HG03354 (cell line): ENCODE results near the gene ZNF682.
"Not testable (repeated sequence)": the region's sequence is repeated elsewhere in the genome, so short reads cannot be mapped to it uniquely, and the experiment has no call there.

Experiments
- ATAC-seq: cut with Tn5 transposase; IDR thresholded peaks from one replicate; pipeline ENCODE4 v1.9.1; 2021; ENCODE audit warnings: mild to moderate bottlenecking; ENCODE audit not compliant: unreplicated experiment, poor library complexity, severe bottlenecking

The ZNF682 gene

DNA sequence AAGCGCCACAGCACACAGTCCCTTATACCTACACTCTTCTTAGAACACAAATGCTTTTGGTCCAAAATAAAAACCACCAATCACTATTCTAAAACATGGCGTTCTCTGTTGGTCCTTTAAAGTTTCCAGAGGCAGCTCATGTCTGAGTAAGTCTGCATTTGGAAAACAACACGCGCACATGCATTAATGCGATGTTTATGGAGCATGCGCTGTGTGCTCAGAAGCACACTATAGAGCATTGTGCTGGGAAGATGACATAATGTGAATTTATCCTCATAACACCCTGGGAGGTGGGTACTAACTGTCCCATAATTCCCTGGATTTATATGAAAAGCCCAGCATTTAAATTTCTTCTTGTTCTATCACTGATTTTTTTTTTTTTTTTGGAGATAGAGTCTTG, 10.7 kb downstream of the ZNF682 start:
- ATAC-seq = no peak

GRCh38 chr19:20005741-20006140, 33.6 kb downstream of the ZNF682 start:
- ATAC-seq = no peak

DNA sequence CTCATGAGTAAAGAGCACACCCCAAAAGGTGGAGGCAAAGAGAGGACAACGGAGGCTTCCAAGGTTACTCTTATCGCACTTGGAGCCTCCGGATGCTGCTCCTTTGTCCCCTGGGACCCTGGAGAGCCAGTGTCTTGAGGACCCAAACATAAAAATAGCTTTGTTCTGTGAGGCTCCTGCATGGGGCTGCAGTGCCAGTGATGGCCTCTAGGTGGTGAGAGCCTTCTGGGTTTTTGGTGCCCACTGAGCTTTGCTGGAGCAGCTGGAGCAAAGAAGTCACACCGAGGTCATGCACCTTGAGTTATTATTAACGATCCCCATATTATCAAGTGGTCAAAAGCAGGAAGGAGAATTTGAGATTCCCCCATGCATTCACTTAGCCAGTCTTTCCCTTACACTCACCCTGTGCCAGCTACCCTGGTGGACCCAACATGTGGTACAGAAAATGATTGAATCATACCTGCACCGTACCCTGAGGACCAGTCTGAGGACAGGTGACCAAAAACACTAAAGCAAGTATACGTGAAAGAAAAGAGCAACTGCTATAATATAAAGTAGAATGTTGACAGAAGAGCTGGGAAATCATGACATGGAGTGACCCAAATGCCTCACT, 41.5 kb downstream of the ZNF682 start:
- ATAC-seq = no peak

GRCh38 chr19:19966862-19967261, 72.4 kb downstream of the ZNF682 start:
- no peak for ATAC-seq

DNA sequence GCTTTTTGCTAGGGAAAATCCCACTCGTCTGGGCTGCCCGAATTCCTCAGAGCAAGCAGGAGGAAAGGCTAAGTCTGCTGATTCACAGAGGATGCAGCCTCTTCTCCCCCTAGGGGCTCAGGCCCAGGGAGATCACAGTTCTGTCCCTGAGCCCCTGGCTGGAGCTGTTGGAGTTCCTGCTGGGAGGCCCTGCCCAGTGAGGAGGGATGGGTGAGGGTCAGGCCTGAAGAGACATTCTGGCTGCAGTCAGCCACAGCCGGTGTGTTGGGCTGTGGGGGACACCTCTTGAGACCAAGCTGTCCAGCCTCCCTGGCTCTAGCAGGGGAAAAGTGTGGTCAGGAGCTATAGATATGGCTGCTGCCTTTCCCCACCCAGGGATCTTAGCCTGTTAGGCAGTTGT, 73.2 kb downstream of the ZNF682 start:
- ATAC-seq = not testable (repeated sequence)

DNA sequence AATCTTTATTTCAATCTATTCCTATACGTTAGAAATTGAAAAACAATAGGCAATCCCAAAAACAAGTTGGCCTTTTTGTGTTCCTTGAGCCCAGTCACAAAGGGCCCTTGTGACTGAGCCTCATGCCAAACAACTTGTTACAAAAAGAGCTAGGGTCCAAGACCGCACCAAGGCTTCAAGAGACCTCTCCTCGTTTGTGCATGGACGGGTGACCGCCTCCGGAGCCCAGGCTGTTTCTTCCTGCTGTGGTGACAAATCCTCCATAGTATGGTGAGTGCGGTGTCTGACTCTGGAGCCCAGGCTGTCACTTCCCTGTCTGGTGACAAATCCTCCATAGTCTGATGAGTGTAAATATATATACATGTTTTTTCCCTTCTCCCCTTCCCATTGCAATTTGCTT, 74.9 kb downstream of the ZNF682 start:
- ATAC-seq = no peak

GRCh38 chr19:19959151-19959799, 80.0 kb downstream of the ZNF682 start:
- ATAC-seq = not testable (repeated sequence)

GRCh38 chr19:19957766-19958165, 81.5 kb downstream of the ZNF682 start:
- ATAC-seq = not testable (repeated sequence)

GRCh38 chr19:19956434-19957075, 82.8 kb downstream of the ZNF682 start:
- ATAC-seq = no peak

DNA sequence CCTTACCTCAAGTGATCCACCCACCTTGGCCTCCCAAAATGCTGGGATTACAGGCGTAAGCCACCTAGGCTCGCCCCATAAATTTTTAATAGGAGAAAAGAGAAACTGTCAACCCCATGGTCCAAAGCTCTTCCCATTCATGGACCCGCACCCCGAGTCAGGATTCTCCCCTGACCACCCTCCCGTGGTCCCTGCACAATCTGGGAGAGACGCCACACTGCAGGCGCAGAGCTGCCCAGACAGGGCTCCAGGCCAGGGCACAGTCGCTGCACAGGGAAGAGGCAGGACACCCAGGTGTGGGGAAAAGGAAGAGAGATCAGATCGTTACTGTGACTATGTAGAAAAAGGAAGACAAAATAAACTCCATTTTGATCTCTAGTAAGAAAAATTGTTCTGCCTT, 84.1 kb downstream of the ZNF682 start:
- ATAC-seq = no peak
